Tibial nerve (tissue), 4 donors: Measurements from ENCODE around the gene SEL1L3. TPM values are rescaled to one million over a fixed set of nuclear protein-coding genes. Genes with fewer than 3 reads are reported as not detected.

Source experiments
- DNase-seq, 2 donors: peaks; one replicate each; pipeline ENCODE4 v3.0.0-alpha.2; 2019; ENCODE audit warnings: low spot score in 2 of 2
- H3K27ac ChIP-seq, 4 donors: fragments of 200-600 bp; sonication (generic) in 3 of 4; one replicate each; pipeline ENCODE4 v1.5.1; 2017 to 2019; ENCODE audit warnings: mild to moderate bottlenecking in 1 of 4
- H3K27me3 ChIP-seq, 2 donors: fragments of 200-600 bp; sonication (generic) in 1 of 2; one replicate each; pipeline versions ENCODE4 v1.5.1 to v1.6.0; 2017 to 2019
- H3K36me3 ChIP-seq, 3 donors: fragments of 200-600 bp; sonication (generic); one replicate each; pipeline ENCODE4 v1.5.1; 2018 to 2019
- H3K4me1 ChIP-seq, 4 donors: fragments of 200-600 bp; sonication (generic) in 3 of 4; one replicate each; pipeline ENCODE4 v1.5.1; 2017 to 2019
- H3K4me3 ChIP-seq, 4 donors: fragments of 200-600 bp; sonication (generic) in 3 of 4; one replicate each; pipeline ENCODE4 v1.5.1; 2017 to 2019; ENCODE audit warnings: mild to moderate bottlenecking in 1 of 4, moderate library complexity in 1 of 4
- H3K9me3 ChIP-seq, 4 donors: fragments of 200-600 bp; sonication (generic) in 3 of 4; one replicate each; pipeline ENCODE4 v1.5.1; 2017 to 2019
- EP300 ChIP-seq, 2 donors: sonication (generic); formaldehyde crosslinking; IDR thresholded peaks; one replicate each; pipeline ENCODE4 v1.6.1; 2017; ENCODE audit warnings: antibody characterized with exemption in 2 of 2, mild to moderate bottlenecking in 1 of 2
- POLR2A ChIP-seq, 2 donors: fragments of 450-650 bp; IDR thresholded peaks; one replicate each; pipeline ENCODE4 v1.6.1; 2017; ENCODE audit warnings: antibody characterized with exemption in 2 of 2, mild to moderate bottlenecking in 2 of 2, moderate library complexity in 2 of 2
- WGBS, 2 donors: methylation state at CpG; one replicate each; pipeline ENCODE4 v1.1.5; 2018; 5-methylcytosine and 5-hydroxymethylcytosine counted together
- total RNA-seq, 4 donors: library from RNA; depleted of rRNA; stranded (reverse); fragments of >200 nt; gene quantifications; one replicate each; pipeline ENCODE4 v1.1.0, GENCODE V29; 2016
- TF ChIP-seq, protein P1 (sequence below), 5 experiments: fragments of 200-600 bp in 3 of 5; fragments of 450-650 bp in 2 of 5; sonication (generic) in 3 of 5; IDR thresholded peaks; one replicate each; pipeline ENCODE4 v1.5.1; 2016 to 2019; ENCODE audit warnings: antibody characterized with exemption in 5 of 5, mild to moderate bottlenecking in 3 of 5, moderate library complexity in 2 of 5

The SEL1L3 gene
- total RNA-seq, 4 donors from 2014 or later = 8.7 to 19.0 (median 11.1) TPM

DNA sequence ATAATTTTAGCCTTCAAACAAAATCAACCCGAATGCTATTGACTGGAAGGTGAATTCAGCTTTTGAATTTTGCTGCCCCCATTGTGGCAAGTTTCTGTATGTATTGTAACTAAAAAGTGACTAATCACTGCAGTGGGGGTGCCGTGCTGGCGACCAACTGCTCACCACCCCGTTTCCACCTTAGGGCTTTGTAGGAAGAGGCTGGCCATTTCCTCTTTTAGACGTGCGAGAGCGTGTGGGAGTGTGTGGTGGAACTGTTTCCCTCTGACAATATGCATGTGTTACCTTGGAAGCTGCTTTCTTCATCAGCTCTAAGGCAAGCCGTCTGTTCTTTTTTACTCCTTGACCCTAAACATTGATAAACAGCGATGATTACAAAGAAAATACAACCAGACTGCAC lies 78.8 kb downstream of the SEL1L3 start:
- TF ChIP-seq, protein P1, sequence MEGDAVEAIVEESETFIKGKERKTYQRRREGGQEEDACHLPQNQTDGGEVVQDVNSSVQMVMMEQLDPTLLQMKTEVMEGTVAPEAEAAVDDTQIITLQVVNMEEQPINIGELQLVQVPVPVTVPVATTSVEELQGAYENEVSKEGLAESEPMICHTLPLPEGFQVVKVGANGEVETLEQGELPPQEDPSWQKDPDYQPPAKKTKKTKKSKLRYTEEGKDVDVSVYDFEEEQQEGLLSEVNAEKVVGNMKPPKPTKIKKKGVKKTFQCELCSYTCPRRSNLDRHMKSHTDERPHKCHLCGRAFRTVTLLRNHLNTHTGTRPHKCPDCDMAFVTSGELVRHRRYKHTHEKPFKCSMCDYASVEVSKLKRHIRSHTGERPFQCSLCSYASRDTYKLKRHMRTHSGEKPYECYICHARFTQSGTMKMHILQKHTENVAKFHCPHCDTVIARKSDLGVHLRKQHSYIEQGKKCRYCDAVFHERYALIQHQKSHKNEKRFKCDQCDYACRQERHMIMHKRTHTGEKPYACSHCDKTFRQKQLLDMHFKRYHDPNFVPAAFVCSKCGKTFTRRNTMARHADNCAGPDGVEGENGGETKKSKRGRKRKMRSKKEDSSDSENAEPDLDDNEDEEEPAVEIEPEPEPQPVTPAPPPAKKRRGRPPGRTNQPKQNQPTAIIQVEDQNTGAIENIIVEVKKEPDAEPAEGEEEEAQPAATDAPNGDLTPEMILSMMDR (IDR thresholded peaks at IDR 0.05) = no peak
- TF ChIP-seq EP300 (IDR thresholded peaks at IDR 0.05) = no peak
- TF ChIP-seq POLR2A (IDR thresholded peaks at IDR 0.05) = no peak
- no peaks in the 10 kb centered on the region for H3K9me3 ChIP-seq
- no peak overlapping the region for H3K27ac ChIP-seq
- no peaks in the 10 kb centered on the region for H3K4me1 ChIP-seq
- no peak for DNase-seq
- H3K27me3 ChIP-seq = no peaks in the 10 kb centered on the region
- H3K36me3 ChIP-seq = peaks cover 0 to 12% (median 6%) of the 10 kb centered on the region in 3 donors
- WGBS, 2 donors = 48 to 49% methylated on average over 9 of the region's 9 CpGs
- no peak overlapping the region for H3K4me3 ChIP-seq

DNA sequence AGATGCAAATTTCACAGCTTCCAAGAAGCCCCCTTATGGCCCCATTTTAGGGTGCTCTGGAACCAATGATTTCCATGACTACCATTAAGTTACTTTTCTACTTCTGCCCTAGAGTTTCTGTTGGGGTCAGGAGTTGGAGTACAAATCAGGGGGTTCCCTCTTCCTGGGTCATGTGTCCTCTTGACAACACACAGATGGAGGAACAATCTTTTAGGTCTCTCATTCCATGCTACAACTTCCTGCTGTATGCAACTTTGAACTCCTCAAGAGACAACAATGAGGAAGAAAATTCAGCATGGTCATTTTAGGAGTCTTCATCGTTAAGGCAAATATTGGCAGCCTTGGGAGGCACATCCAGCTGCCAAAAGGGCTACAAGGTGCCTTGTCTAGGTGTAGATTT lies 79.7 kb downstream of the SEL1L3 start:
- Histone ChIP-seq H3K36me3 (peaks cover 0 to 12% (median 6%) of the 10 kb centered on the region in 3 donors), H3K4me1 (no peaks in the 10 kb centered on the region), H3K9me3 (peaks cover 0 to 6% (median 0%) of the 10 kb centered on the region in 4 donors), H3K4me3 (no peak overlapping the region), H3K27me3 (no peaks in the 10 kb centered on the region), H3K27ac (no peak overlapping the region)
- 75 to 84% methylated on average over 1 of the region's 1 CpG for WGBS, 2 donors
- no peak for DNase-seq
- TF ChIP-seq EP300 (IDR thresholded peaks at IDR 0.05) = no peak
- TF ChIP-seq, protein P1 (IDR thresholded peaks at IDR 0.05) = no peak
- TF ChIP-seq POLR2A (IDR thresholded peaks at IDR 0.05) = no peak

DNA sequence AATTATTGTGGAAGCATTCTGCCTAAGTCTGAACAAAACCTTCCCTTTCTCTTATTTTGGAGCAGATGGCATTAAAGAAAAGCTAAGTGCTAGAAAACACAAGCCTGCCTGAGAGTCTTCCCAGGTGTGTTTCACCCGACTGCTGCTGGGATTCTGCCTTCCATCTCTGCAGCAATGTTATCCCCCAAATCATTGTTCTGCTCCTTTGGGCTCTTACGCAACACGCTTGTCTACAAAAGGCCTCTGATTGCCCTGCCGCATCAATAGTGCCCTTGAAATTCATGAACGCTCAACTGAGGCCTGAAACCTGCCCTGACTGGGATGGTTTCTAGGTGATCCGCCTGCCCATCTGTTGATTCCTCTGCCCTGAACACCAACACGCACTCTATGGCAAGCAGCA lies 80.3 kb downstream of the SEL1L3 start:
- no peaks in the 10 kb centered on the region for H3K4me1 ChIP-seq
- no peaks in the 10 kb centered on the region for H3K27me3 ChIP-seq
- peaks cover 0 to 6% (median 0%) of the 10 kb centered on the region in 4 donors for H3K9me3 ChIP-seq
- WGBS, 2 donors = 71 to 80% methylated on average over 7 of the region's 7 CpGs
- DNase-seq = no peak
- H3K4me3 ChIP-seq = no peak overlapping the region
- peaks cover 0 to 12% (median 6%) of the 10 kb centered on the region in 3 donors for H3K36me3 ChIP-seq
- TF ChIP-seq, protein P1 (IDR thresholded peaks at IDR 0.05) = no peak
- no peak for TF ChIP-seq EP300 (IDR thresholded peaks at IDR 0.05)
- TF ChIP-seq POLR2A (IDR thresholded peaks at IDR 0.05) = no peak
- no peak overlapping the region for H3K27ac ChIP-seq

DNA sequence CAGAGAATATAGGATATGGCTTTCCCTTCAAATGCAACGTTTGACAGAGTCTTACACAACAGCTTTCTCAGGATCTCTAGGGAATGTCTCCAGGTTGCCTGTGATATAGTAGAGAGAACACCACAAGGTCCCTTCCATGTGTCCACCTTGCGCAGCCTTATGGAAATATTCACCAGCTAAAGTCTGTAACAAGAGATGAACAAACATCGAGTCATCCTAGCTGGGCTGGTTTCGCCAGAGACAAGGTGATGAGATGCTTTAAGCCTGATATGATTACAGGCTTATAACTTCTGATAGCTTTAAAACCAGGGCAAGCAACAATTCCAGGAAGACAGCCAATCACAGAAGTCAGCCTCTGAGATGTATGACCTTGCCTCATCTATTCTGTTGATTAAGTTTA lies 83.8 kb downstream of the SEL1L3 start:
- 90% methylated on average over 4 of the region's 4 CpGs for WGBS, 2 donors
- no peaks in the 10 kb centered on the region for H3K27me3 ChIP-seq
- peaks cover 0 to 8% (median 6%) of the 10 kb centered on the region in 3 donors for H3K36me3 ChIP-seq
- H3K4me3 ChIP-seq = no peak overlapping the region
- H3K9me3 ChIP-seq = peaks cover 0 to 6% (median 0%) of the 10 kb centered on the region in 4 donors
- no peak for DNase-seq
- no peak overlapping the region for H3K27ac ChIP-seq
- no peaks in the 10 kb centered on the region for H3K4me1 ChIP-seq
- TF ChIP-seq, protein P1 (IDR thresholded peaks at IDR 0.05) = no peak
- TF ChIP-seq EP300 (IDR thresholded peaks at IDR 0.05) = no peak

DNA sequence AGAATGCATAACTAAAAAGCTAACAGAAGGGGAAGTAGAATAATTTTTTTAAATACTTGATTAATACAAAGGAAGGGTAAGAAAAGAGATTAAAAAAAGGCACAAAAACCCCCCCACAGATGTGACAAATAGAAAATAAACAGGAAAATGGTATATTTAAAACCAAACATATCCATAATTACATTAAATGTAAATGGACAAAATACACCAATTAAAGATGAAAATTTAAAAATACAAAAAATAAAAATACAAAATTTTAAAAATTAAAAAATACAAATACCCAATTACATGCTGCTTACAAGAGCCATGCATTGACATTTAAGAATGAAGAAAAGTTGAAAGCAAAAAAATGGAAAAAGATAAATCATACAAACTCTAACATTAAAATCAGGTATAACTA lies 86.0 kb downstream of the SEL1L3 start:
- H3K36me3 ChIP-seq = peaks cover 0 to 6% (median under 1%) of the 10 kb centered on the region in 3 donors
- TF ChIP-seq, protein P1 (IDR thresholded peaks at IDR 0.05) = no peak
- TF ChIP-seq EP300 (IDR thresholded peaks at IDR 0.05) (no peak), POLR2A (IDR thresholded peaks at IDR 0.05) (no peak)
- no peak overlapping the region for H3K4me3 ChIP-seq
- no peak for DNase-seq
- H3K27ac ChIP-seq = no peak overlapping the region
- no peaks in the 10 kb centered on the region for H3K4me1 ChIP-seq
- peaks cover 0 to 6% (median 0%) of the 10 kb centered on the region in 4 donors for H3K9me3 ChIP-seq
- no peaks in the 10 kb centered on the region for H3K27me3 ChIP-seq
